Smooth muscle cell (in vitro differentiated cells): ENCODE measurements around the gene SYK. TPM values are rescaled to one million over a fixed set of nuclear protein-coding genes. Genes with fewer than 3 reads are reported as not detected.

ENCODE experiments used
- DNase-seq: peaks from one replicate; lab custom pipeline; 2025; ENCODE audit not compliant: unreplicated experiment; lab: John Stamatoyannopoulos, UW
- H2AFZ ChIP-seq: fragments of 200-600 bp; sonication (generic); 2 replicates; pipeline ENCODE4 v1.6.0; 2016; ENCODE audit warnings: antibody characterized with exemption, low read depth, mild to moderate bottlenecking
- H3F3A ChIP-seq: fragments of 200-600 bp; sonication (generic); 2 replicates; pipeline ENCODE4 v1.6.0; 2017; ENCODE audit warnings: antibody characterized with exemption, low read depth
- H3K27ac ChIP-seq: fragments of 200-600 bp; sonication (generic); 2 replicates; pipeline ENCODE4 v1.5.1; 2016; ENCODE audit warnings: low read depth, mild to moderate bottlenecking
- H3K27me3 ChIP-seq: fragments of 200-600 bp; sonication (generic); 2 replicates; pipeline ENCODE4 v1.6.1; 2016; ENCODE audit warnings: low read depth, mild to moderate bottlenecking
- H3K36me3 ChIP-seq: fragments of 200-600 bp; sonication (generic); 2 replicates; pipeline ENCODE4 v1.5.1; 2016; ENCODE audit warnings: low read depth
- H3K4me1 ChIP-seq: fragments of 200-600 bp; sonication (generic); 2 replicates; pipeline ENCODE4 v1.5.1; 2016; ENCODE audit warnings: low read depth
- H3K4me2 ChIP-seq: fragments of 200-600 bp; sonication (generic); 2 replicates; pipeline ENCODE4 v1.6.0; 2016; ENCODE audit warnings: mild to moderate bottlenecking
- H3K4me3 ChIP-seq: fragments of 200-600 bp; sonication (generic); 2 replicates; pipeline ENCODE4 v1.5.1; 2016; ENCODE audit warnings: mild to moderate bottlenecking
- H3K79me2 ChIP-seq: fragments of 200-600 bp; sonication (generic); 2 replicates; pipeline ENCODE4 v1.6.0; 2016; ENCODE audit warnings: low read depth, mild to moderate bottlenecking
- H3K9ac ChIP-seq: fragments of 200-600 bp; sonication (generic); 2 replicates; pipeline ENCODE4 v1.6.0; 2016; ENCODE audit warnings: low read depth
- H3K9me3 ChIP-seq: fragments of 200-600 bp; sonication (generic); replicated peaks from 2 replicates; pipeline ENCODE4 v1.5.1; 2016; ENCODE audit warnings: low read depth
- H4K20me1 ChIP-seq: fragments of 200-600 bp; sonication (generic); 2 replicates; pipeline ENCODE4 v1.6.0; 2016; ENCODE audit warnings: low read depth
- WGBS: methylation state at CpG from one replicate; pipeline ENCODE4 v1.1.7; 2016; ENCODE audit warnings: low lambda C conversion rate; 5-methylcytosine and 5-hydroxymethylcytosine counted together
- polyA plus RNA-seq: library from polyadenylated mRNA; unstranded; fragments of >200 nt; fragmentation: Nextera tagmentation; extraction: Ambion mirVana; gene quantifications from 2 replicates; pipeline ENCODE4 v1.2.1, GENCODE V29; 2016
- total RNA-seq: library from RNA; depleted of rRNA; stranded (reverse); fragments of >200 nt; gene quantifications from 2 replicates; pipeline ENCODE4 v1.2.3, GENCODE V29; 2014
- TF ChIP-seq, protein P1 (sequence below): fragments of 200-600 bp; sonication (generic); IDR thresholded peaks from 2 replicates; pipeline ENCODE4 v1.5.1; 2017; ENCODE audit warnings: borderline replicate concordance, mild to moderate bottlenecking, antibody characterized with exemption; ENCODE audit not compliant: insufficient read depth, poor library complexity, severe bottlenecking

SYK gene
- total and polyA plus RNA-seq, 2 experiments from 2014 or later, result 0.09 TPM; not detected in 1

GRCh38 chr9:90838581-90839154 lies 37.0 kb downstream of the SYK start:
- Histone ChIP-seq H3K4me1 (no peaks in the 10 kb centered on the region), H3K4me3 (no peak overlapping the region), H3K27ac (no peak overlapping the region), H3K9ac (no peak overlapping the region), H3K79me2 (no peaks in the 10 kb centered on the region), H4K20me1 (no peaks in the 10 kb centered on the region), H2AFZ (no peak overlapping the region), H3K36me3 (no peaks in the 10 kb centered on the region), H3K27me3 (no peaks in the 10 kb centered on the region), H3K9me3 (no peaks in the 10 kb centered on the region), H3K4me2 (no peak overlapping the region), H3F3A (no peaks in the 10 kb centered on the region)
- TF ChIP-seq, protein P1, sequence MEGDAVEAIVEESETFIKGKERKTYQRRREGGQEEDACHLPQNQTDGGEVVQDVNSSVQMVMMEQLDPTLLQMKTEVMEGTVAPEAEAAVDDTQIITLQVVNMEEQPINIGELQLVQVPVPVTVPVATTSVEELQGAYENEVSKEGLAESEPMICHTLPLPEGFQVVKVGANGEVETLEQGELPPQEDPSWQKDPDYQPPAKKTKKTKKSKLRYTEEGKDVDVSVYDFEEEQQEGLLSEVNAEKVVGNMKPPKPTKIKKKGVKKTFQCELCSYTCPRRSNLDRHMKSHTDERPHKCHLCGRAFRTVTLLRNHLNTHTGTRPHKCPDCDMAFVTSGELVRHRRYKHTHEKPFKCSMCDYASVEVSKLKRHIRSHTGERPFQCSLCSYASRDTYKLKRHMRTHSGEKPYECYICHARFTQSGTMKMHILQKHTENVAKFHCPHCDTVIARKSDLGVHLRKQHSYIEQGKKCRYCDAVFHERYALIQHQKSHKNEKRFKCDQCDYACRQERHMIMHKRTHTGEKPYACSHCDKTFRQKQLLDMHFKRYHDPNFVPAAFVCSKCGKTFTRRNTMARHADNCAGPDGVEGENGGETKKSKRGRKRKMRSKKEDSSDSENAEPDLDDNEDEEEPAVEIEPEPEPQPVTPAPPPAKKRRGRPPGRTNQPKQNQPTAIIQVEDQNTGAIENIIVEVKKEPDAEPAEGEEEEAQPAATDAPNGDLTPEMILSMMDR, result no peak
- WGBS, result 89% methylated on average over 6 of the region's 6 CpGs
- DNase-seq, result no peak

DNA sequence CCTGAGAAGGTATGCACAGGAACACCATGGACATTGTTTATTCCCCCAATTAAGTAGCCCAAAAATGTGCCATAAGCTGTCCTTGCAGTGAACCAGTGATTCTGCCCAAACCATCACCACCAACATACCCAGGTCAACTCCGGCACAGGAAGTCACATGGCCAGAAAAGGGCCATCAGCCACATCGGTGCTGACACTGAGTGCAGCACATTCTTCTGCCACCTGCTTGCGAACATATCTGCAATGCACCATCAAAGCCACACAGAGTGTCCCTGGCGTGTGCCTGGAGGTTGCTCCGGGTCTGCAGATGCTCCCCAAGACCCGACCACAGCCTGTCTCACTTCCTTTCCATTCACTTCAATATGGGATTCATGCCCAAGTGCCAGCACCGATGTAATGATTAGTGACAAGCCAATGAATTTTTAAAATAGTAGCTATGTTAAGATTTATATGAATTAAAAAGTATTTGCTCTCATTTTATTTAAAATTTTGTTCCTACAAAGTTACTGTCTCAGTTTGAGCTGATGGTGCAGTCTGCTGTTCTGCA lies 37.6 kb downstream of the SYK start:
- Histone ChIP-seq H2AFZ (no peak overlapping the region), H3F3A (no peaks in the 10 kb centered on the region), H3K79me2 (no peaks in the 10 kb centered on the region), H4K20me1 (no peaks in the 10 kb centered on the region), H3K27ac (no peak overlapping the region), H3K4me3 (no peak overlapping the region), H3K36me3 (no peaks in the 10 kb centered on the region), H3K9me3 (no peaks in the 10 kb centered on the region), H3K9ac (no peak overlapping the region), H3K4me2 (no peak overlapping the region), H3K27me3 (no peaks in the 10 kb centered on the region), H3K4me1 (no peaks in the 10 kb centered on the region)
- TF ChIP-seq, protein P1, result no peak
- no peak for DNase-seq
- WGBS, result 92% methylated on average over 7 of the region's 7 CpGs

DNA sequence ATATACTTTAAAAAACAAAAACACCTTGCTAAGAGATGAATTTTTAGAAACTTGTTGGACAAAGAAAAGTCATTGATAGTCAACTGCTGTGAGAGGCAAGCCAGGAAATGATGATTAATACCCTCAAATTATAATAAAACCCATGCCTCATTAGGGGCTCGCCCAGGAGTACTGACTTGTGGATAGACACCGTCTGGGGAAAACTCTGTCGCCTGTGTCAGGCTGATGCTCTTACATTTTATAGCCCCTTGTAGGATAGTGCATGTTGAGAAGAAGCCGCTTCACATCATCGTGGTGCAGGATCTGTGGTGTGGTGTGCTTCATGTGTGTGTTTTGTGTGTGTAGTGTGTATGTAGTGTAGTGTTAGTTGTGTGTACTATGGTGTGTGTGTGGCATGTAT lies 39.1 kb downstream of the SYK start:
- H3K27ac ChIP-seq, result no peak overlapping the region
- TF ChIP-seq, protein P1, result no peak
- no peaks in the 10 kb centered on the region for H3K9me3 ChIP-seq
- no peaks in the 10 kb centered on the region for H4K20me1 ChIP-seq
- no peak for DNase-seq
- no peaks in the 10 kb centered on the region for H3K79me2 ChIP-seq
- H3K27me3 ChIP-seq, result no peaks in the 10 kb centered on the region
- H3K4me3 ChIP-seq, result no peak overlapping the region
- no peaks in the 10 kb centered on the region for H3K4me1 ChIP-seq
- no peaks in the 10 kb centered on the region for H3K36me3 ChIP-seq
- no peak overlapping the region for H2AFZ ChIP-seq
- 75% methylated on average over 5 of the region's 5 CpGs for WGBS
- H3K4me2 ChIP-seq, result no peak overlapping the region
- no peaks in the 10 kb centered on the region for H3F3A ChIP-seq
- no peak overlapping the region for H3K9ac ChIP-seq

DNA sequence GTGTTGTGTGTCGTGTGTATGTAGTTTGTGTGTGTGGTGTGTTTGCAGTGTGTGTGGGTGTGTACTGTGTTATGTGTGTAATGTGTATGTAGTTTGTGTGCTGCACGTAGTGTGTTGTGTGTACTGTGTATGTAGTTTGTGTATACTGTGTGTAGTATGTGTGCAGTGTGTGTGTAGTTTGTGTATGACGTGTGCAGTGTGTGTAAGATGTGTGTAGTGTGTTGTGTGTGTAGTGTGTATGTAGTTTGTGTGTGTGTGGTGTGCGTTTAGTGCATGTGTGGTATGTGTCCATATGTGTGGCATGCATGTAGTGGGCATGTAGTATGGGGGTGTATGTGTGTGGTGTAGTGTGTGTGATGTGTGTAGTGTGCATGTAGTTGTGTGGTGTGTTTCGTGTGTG lies 39.6 kb downstream of the SYK start:
- DNase-seq, result no peak
- TF ChIP-seq, protein P1, result no peak
- Histone ChIP-seq H3K4me1 (no peaks in the 10 kb centered on the region), H4K20me1 (no peaks in the 10 kb centered on the region), H3F3A (no peaks in the 10 kb centered on the region), H3K4me2 (no peak overlapping the region), H3K27ac (no peak overlapping the region), H2AFZ (no peak overlapping the region), H3K9ac (no peak overlapping the region), H3K9me3 (no peaks in the 10 kb centered on the region), H3K36me3 (no peaks in the 10 kb centered on the region), H3K27me3 (no peaks in the 10 kb centered on the region), H3K79me2 (no peaks in the 10 kb centered on the region), H3K4me3 (no peak overlapping the region)
- 95% methylated on average over 5 of the region's 5 CpGs for WGBS
